ENCODE data around the gene FAM50A.

DNA sequence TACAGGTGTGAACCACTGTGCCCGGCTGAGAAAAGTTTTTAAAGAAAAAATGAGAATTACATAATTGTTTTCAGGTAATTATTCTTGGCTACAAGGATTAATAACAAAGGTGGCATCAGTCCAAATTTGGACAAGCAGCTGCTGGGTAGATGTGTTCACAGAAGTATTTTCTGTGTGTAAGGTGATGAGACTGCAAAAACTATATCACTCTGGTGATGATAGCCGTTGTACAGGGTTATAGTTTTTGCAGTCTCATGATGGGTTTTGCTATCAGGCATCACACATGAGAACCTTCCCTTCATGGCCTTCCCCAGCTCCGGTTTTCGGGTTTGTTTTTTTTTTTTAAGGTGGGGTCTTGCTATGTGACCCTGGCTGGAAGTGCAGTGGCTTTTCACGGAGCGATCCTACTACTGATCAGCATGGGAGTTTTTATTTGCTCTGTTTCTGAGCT is 51.6 kb downstream of the FAM50A start:
- TF ChIP-seq, protein P1, sequence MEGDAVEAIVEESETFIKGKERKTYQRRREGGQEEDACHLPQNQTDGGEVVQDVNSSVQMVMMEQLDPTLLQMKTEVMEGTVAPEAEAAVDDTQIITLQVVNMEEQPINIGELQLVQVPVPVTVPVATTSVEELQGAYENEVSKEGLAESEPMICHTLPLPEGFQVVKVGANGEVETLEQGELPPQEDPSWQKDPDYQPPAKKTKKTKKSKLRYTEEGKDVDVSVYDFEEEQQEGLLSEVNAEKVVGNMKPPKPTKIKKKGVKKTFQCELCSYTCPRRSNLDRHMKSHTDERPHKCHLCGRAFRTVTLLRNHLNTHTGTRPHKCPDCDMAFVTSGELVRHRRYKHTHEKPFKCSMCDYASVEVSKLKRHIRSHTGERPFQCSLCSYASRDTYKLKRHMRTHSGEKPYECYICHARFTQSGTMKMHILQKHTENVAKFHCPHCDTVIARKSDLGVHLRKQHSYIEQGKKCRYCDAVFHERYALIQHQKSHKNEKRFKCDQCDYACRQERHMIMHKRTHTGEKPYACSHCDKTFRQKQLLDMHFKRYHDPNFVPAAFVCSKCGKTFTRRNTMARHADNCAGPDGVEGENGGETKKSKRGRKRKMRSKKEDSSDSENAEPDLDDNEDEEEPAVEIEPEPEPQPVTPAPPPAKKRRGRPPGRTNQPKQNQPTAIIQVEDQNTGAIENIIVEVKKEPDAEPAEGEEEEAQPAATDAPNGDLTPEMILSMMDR (IDR thresholded peaks at IDR 0.05): no peak
- TF ChIP-seq EP300 (IDR thresholded peaks at IDR 0.05): no peak
- TF ChIP-seq POLR2A (IDR thresholded peaks at IDR 0.05; ENCODE audit: low read depth): no peak

Measured in esophagus muscularis mucosa (tissue), 4 donors.